A172 (cell line): Measurements from ENCODE around the gene SLC9A8. TPM values are rescaled to one million over a fixed set of nuclear protein-coding genes. Genes with fewer than 3 reads are reported as not detected.
A peak's percentile ranks its signal among the peaks of the same experiment; 100 is the strongest.

Experiments used
- DNase-seq: peaks from one replicate; pipeline ENCODE4 v3.0.0-alpha.2; 2015; ENCODE audit warnings: low spot score
- total RNA-seq: library from RNA; depleted of rRNA; stranded (reverse); fragments of >200 nt; shearing (Covaris generic); gene quantifications from 2 replicates; pipeline ENCODE4 v1.2.3, GENCODE V29; 2014

SLC9A8 gene
- total RNA-seq, 1 experiment from 2014 or later, result 9.9 TPM

DNA sequence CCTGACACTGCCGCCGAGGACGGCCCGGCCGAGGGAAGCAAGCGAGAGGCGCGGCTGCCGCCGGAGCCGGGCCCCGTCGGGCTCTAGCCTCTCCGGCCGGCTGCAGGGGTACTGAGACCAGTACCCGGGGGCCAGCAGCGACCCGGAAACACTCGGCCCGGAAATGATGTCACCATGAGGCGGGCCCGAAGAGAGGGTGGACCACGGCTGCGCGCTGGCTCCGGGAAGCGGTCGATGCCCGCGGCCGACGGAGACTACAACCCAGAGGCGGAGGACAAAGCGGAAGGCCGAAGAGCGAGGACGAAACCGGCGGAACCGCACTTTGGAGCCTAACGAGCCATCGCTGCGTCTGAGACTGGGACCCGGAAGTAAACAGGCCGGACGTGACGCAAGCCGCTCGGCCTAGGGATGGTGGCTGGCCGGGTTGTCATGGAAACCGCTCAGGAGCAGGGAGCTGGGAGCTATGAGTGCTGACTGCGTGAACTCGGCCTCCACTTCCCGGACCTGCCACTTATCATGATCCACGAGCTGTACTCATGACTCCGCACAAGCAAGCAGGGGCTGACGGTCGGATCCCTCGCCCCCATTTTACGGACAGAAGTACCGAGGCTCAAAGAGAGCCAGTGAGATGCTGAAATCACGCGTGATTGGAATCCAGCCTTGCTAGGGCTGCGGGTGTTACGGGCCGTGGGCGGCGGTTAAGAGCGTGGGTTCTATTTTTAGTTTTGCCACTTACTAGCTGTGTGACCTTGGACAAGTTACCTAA is 102.9 kb downstream of the SLC9A8 start, which contains the start of gene SPATA2:
SPATA2 (minus strand) TSS at position 150 of the 766 bp plus-strand sequence. CDS start 7,039 bp downstream, outside the sequence.
- peak; percentile 92 for DNase-seq

DNA sequence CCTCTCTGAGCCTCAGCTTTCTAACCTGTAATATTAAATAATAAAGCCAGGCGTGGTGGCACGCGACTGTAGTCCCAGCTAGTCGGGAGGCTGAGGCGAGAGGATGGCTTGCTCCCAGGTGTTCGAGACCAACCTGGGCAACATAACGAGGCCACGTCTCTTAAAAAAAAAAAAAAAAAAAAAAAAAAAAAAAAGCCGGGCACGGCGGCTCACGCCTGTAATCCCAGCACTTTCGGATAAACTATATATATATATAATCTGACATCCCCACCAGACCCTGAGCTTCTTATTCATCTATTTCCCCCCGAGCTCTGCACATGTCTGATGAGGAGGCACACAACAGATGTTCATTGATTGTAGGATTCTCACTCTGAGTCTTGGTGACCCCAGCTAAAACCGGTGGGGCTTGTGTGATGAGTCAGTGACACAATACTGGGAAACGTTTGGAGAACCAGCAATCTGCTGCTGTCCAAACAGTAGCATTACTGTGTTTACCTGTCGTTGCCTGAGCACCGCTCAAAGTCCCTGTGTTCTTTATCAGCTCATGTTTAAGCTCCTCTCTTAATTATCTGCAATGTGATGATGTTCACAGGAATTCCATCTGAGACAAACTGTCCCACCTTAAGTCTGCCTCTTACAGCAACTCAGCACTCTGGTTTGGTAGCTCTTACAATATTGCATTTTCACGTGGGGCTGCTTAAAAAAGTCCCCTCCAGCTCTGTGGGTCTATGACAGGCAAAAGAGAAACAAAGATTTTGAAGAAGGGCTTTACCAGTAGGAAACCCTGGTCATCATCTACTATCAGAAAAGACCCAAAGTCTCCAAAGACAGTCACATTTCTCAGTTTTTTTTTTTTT is 103.7 kb downstream of the SLC9A8 start:
- DNase-seq, result peak; percentile 42

GRCh38 chr20:49918446-49918845 is 105.8 kb downstream of the SLC9A8 start:
- DNase-seq, result no peak

GRCh38 chr20:49919009-49919408 is 106.4 kb downstream of the SLC9A8 start:
- no peak for DNase-seq

DNA sequence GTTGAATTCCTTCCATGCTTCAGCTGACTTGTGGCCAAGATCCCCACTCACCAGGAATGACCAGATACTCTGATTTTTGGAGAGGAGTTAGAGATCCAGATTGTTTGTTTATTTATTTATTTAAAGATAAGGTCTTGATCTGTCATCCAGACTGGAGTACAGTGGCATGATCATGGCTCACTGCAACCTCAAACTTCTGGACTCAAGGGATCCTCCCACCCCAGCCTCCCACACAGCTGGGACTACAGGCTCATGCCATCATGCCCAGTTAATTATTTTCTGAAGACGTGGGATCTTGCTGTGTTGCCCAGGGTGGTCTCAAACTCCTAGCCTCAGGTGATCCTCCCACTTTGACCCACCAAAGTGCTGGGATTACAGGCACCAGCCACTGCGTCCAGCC is 106.8 kb downstream of the SLC9A8 start:
- DNase-seq, result no peak

GRCh38 chr20:49924247-49924646 is 111.6 kb downstream of the SLC9A8 start:
- DNase-seq, result no peak

DNA sequence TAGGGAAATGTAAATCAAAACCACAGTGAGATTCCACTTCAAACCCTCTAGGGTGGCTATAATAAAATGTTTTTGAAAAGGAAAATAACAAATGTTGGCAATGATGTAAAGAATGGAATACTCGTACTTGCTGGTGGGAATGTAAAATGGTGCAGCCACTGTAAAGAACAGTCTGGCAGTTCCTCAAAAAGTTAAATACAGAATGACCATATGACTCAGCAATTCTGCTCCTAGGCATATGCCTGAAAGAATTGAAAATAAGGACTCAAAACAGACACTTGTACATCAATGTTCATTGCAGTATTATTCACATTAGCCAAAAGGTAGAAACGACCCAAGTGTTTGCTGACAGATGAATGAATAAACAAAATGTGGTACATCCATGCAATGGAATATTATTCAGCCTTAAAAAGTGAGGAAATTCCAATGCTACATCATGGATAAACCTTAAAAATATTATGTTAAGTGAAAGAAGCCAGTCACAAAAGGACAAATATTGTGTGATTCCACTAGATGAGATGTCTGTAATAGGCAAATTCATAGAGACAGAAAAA is 113.3 kb downstream of the SLC9A8 start:
- no peak for DNase-seq

DNA sequence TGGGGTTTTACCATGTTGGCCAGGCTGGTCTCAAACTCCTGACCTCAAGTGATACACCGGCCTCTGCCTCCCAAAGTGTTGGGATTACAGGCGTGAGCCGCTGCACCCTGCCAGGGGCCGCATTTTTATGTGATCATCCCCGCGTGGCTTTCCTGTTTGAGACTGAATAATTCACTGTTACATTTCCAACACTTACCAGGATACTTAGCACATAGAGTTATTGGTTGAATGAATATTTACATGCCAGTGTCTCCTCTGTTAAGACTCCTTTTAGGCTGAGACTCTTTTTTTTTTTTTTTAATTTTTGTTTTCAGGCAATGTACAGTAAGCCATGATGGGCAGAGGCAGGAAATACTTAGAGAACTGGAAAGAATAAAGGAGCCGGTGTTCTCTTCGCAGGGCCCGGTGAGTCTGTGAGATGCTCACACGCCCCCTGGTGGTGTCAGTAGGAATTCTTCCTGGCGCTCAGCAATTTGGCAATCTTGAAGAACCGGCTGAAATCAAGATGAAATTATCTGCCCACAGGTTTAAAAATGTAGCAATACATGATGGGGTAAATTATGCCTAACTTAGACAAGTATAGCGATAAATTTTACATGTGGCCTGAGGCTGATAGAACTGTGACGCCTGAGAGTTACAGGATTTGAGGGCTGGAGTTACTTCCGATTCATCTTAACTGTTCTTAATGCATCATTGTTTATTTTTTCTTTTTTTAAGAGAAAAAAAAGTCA is 115.9 kb downstream of the SLC9A8 start:
- peak; percentile 84 for DNase-seq

DNA sequence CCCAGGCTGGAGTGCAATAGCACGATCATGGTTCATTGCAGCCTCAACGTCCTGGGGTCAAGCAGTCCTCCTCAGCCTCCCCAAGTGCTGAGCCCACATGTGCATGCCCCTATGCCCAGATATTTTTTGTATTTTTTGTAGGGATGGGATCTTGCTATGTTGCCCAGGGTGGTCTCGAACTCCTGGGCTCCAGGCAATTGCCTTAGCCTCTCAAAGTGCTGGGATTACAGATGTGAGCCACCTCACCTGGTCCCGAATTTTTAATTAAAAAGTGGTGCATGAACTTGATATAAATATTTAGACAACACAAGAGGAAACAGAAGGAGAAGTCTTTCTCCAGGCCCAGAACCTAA is 116.5 kb downstream of the SLC9A8 start:
- no peak for DNase-seq

DNA sequence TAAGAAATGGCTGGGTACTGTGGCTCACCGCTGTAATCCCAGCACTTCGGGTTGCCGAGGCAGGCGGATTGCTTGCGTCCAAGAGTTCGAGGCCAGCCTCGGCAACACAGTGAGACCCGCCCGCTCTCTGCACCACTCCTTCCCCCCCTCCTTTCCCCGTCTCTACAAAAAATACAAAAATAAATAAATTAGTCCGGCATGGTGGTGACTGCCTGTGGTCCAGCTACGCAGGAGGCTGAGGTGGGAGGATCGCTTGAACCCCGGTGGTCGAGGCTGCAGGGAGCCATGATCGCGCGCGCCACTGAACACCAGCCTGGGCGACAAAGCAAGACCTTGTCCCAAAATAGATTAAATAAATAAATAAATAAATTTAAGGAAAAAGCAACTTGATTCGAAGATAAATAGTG is 123.1 kb downstream of the SLC9A8 start:
- DNase-seq, result no peak

DNA sequence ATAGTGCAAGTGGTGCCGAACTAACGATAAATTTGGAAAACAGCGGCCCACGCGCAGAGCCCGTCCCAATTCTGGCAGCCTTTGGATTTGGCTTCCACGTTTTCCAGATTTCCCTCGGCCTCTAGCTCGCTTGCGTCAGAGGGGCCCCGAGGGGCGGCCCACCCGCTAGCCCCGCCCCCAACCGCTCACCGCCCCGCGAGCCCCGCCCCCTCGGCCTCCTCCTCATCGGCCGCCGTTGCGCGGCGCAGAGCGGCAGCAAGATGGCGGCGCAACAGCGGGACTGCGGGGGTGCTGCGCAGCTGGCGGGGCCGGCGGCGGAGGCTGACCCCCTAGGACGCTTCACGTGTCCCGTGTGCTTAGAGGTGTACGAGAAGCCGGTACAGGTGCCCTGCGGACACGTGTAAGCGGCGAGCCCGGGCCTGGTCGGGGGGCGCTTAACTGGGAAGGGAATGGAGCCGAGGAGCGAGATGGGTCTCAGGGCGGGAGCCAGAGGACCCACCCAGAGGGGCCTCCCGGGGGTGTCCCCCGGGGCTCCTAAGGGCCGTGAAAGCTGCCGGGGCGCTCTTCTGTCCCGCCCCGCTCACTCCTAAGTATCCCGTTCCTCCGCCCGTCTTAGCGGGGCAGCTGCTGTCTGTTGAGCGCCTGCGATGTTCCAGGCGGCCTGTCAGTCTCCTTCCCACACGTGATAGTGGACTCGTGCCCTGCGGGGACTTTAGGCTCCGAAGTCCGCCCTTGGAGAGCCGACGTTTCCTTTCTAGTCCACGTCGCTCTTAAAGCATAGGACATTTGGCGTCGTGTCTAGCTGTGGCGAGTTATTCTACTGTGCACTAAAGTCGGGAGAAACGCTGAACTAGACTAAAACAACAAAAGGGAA is 123.8 kb downstream of the SLC9A8 start, which contains the start of gene RNF114:
RNF114 (plus strand) TSS at position 245 of the 874 bp plus-strand sequence; CDS start at position 261, 16 bp downstream.
- DNase-seq, result peak; percentile 78

- DNase-seq, result no peak
Measured at GRCh38 chr20:49937027-49937929, 124.7 kb downstream of the SLC9A8 start.

- no peak for DNase-seq
Measured at GRCh38 chr20:49938173-49939163, 125.8 kb downstream of the SLC9A8 start.

- DNase-seq, result no peak
Measured at GRCh38 chr20:49941456-49941855, 128.8 kb downstream of the SLC9A8 start.
